Parathyroid adenoma (tissue), 2 donors: ENCODE measurements around the gene ME3.

Experiments used
- H2AFZ ChIP-seq: fragments of 300-600 bp; sonication (generic); one replicate; pipeline ENCODE4 v1.7.0; 2017; ENCODE audit warnings: antibody characterized with exemption, mild to moderate bottlenecking
- H3K27ac ChIP-seq: fragments of 300-600 bp; sonication (generic); one replicate; pipeline ENCODE4 v1.7.0; 2017
- H3K27me3 ChIP-seq: fragments of 300-600 bp; sonication (generic); one replicate; pipeline ENCODE4 v1.7.0; 2017; ENCODE audit warnings: low read length; ENCODE audit not compliant: control insufficient read depth, insufficient read depth
- H3K36me3 ChIP-seq: fragments of 300-600 bp; sonication (generic); one replicate; pipeline ENCODE4 v1.7.0; 2017; ENCODE audit warnings: low read length; ENCODE audit not compliant: control insufficient read depth, insufficient read depth
- H3K4me1 ChIP-seq: fragments of 300-600 bp; sonication (generic); one replicate; pipeline ENCODE4 v1.7.0; 2017; ENCODE audit warnings: control low read depth
- H3K4me2 ChIP-seq: fragments of 300-600 bp; sonication (generic); one replicate; pipeline ENCODE4 v1.7.0; 2017; ENCODE audit warnings: low read length
- H3K4me3 ChIP-seq: fragments of 300-600 bp; sonication (generic); one replicate; pipeline ENCODE4 v1.7.0; 2017; ENCODE audit warnings: low read depth, low read length
- H3K79me2 ChIP-seq: fragments of 300-600 bp; sonication (generic); one replicate; pipeline ENCODE4 v1.7.0; 2017; ENCODE audit warnings: control low read depth
- H3K9ac ChIP-seq: fragments of 300-600 bp; sonication (generic); one replicate; pipeline ENCODE4 v1.7.0; 2017; ENCODE audit warnings: mild to moderate bottlenecking
- H3K9me3 ChIP-seq: fragments of 300-600 bp; sonication (generic); one replicate; pipeline ENCODE4 v1.7.0; 2017; ENCODE audit warnings: low read length; ENCODE audit not compliant: control insufficient read depth
- TF ChIP-seq, protein P1 (sequence below): fragments of 300-600 bp; sonication (generic); IDR thresholded peaks from one replicate; pipeline ENCODE4 v1.7.0; 2017; ENCODE audit warnings: antibody characterized with exemption, mild to moderate bottlenecking
- donor health status: primary hyperparathyroidism.

The ME3 gene

DNA sequence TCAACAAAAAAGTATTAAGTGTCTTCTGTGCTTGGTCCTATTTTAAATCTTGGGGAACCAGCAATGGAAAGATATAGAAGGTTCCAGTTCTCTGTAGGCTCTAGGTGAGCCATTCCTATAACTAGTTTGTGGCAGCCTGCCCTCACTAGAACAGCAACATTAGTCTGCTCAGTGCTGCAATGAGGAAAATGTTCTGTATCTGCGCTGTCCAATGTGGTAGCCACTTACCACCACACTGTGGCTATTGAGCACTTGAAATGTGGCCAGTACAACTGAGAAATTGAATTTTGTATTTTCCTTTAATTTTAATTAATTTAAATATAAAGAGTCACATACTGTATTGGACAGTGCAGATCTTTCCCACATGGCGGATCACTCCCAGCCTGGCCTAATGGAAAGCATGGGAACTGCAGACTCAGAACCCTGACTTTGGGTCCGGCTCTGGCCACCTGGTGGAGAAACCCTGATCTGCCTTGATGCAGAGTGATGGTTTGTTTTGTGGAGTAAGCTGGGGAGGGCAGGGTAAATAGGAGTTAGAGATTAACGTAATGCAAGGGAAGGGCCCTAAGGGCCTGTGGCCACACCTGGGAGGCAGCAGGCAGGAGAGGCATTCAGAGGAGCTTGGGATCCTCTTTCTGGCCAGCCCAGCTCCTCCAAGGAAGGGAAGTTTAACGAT lies 101.0 kb downstream of the ME3 start:
- no peak overlapping the region for H3K9ac ChIP-seq

DNA sequence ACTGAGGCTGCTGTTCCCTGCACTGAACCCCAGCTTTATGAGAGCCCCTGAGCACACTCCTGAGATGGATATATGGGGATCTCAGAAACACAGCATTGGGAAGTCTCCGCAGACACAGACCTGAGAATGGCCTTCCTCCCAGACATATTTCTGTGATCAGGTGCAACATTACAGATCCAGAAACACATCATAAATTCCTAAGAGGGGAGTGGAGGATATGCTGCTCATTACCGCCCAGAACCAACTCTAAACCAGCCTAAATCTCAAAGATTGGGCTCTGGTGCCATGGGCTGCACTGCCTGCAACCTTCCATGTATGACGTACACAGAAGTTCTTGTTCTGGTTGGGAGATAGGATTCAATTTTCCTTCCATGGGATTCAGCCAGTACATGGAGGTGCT lies 102.0 kb downstream of the ME3 start:
- H3K27ac ChIP-seq: no peak overlapping the region
- TF ChIP-seq, protein P1, sequence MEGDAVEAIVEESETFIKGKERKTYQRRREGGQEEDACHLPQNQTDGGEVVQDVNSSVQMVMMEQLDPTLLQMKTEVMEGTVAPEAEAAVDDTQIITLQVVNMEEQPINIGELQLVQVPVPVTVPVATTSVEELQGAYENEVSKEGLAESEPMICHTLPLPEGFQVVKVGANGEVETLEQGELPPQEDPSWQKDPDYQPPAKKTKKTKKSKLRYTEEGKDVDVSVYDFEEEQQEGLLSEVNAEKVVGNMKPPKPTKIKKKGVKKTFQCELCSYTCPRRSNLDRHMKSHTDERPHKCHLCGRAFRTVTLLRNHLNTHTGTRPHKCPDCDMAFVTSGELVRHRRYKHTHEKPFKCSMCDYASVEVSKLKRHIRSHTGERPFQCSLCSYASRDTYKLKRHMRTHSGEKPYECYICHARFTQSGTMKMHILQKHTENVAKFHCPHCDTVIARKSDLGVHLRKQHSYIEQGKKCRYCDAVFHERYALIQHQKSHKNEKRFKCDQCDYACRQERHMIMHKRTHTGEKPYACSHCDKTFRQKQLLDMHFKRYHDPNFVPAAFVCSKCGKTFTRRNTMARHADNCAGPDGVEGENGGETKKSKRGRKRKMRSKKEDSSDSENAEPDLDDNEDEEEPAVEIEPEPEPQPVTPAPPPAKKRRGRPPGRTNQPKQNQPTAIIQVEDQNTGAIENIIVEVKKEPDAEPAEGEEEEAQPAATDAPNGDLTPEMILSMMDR: no peak
- no peak overlapping the region for H3K4me3 ChIP-seq

More for the DNA sequence above, 101.0 kb downstream of the ME3 start:
- TF ChIP-seq, protein P1: no peak
- Histone ChIP-seq H2AFZ (no peak overlapping the region), H3K4me1 (peaks cover 8% of the 10 kb centered on the region), H3K36me3 (no peaks in the 10 kb centered on the region), H3K27me3 (no peaks in the 10 kb centered on the region), H3K4me2 (no peak overlapping the region), H3K9me3 (no peaks in the 10 kb centered on the region), H3K79me2 (no peaks in the 10 kb centered on the region), H3K27ac (no peak overlapping the region), H3K4me3 (no peak overlapping the region)

DNA sequence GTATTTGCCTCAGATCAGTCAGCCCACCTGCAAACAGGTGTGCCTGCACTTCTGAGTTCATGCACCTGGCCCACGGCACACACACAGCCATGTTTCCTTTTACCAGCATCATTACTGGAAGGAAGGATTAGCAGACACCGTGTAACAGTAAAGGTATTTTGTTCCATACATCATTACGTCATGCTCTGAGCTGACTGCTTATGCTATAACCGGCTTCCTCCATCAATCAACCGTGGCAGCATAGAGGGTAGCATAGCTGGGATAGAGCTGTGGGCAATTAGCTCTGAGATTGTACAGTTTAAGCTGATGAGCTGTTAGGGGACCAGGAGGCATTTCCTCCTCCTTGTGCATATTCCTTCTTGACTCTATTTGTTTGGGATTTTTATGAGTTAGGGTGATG lies 102.4 kb downstream of the ME3 start:
- Histone ChIP-seq H3K79me2 (no peaks in the 10 kb centered on the region), H3K4me1 (peaks cover 8% of the 10 kb centered on the region), H3K4me2 (no peak overlapping the region), H3K36me3 (no peaks in the 10 kb centered on the region), H3K4me3 (no peak overlapping the region), H3K9ac (no peak overlapping the region), H3K27ac (no peak overlapping the region), H3K9me3 (no peaks in the 10 kb centered on the region), H3K27me3 (no peaks in the 10 kb centered on the region), H2AFZ (no peak overlapping the region)
- TF ChIP-seq, protein P1: no peak

More for the DNA sequence above, 102.0 kb downstream of the ME3 start:
- Histone ChIP-seq H3K79me2 (no peaks in the 10 kb centered on the region), H3K9ac (no peak overlapping the region), H3K4me1 (peaks cover 8% of the 10 kb centered on the region), H3K9me3 (no peaks in the 10 kb centered on the region), H3K27me3 (no peaks in the 10 kb centered on the region), H3K36me3 (no peaks in the 10 kb centered on the region), H2AFZ (no peak overlapping the region), H3K4me2 (no peak overlapping the region)

DNA sequence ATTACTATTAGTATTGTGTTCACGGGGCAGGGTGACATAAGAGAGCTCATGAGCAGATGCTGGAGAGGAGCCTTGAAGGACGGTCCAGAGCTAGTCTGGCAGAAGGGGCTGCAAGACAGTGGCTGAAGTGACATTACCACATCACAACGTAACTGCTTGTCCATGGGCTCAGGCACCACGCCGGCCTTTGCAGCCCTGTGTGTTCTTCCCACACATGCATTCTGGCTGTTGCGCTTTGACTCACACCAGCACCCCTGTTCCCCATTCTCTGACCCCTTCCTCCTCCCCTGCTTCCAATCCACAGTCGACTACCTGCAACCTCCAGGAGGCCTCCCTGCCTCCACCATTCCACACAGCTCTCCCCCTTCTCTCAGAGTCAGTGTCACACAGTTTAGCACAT lies 103.3 kb downstream of the ME3 start:
- TF ChIP-seq, protein P1: no peak
- Histone ChIP-seq H3K79me2 (no peaks in the 10 kb centered on the region), H3K9ac (no peak overlapping the region)

DNA sequence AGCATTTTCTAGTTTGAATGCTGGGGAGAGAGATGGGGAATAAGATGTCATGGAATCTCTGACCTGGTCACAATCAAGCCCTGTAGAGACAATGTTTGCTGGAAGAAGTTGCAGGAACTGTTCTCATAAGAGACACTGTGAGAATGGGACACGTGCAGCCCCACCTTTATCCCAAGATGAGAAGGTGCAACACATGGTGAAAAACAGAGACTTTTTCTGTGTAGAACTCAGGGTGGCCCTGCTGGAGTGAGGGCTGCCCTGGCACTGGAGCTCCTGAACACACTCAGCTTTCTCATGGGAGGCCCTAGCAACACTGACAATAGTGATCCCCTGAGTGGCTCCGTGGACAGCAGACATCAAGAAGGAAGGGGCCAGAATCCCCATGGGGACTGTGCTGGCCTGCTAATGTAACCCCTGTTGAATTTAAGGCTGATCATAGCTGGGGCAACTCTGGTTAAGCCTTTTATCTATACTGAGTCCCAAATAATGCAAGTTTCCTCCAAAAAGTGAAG lies 106.6 kb downstream of the ME3 start:
- H2AFZ ChIP-seq: no peak overlapping the region
- H3K4me2 ChIP-seq: no peak overlapping the region
- no peak overlapping the region for H3K4me3 ChIP-seq
- H3K27ac ChIP-seq: no peak overlapping the region
- no peaks in the 10 kb centered on the region for H3K36me3 ChIP-seq
- H3K27me3 ChIP-seq: no peaks in the 10 kb centered on the region
- H3K4me1 ChIP-seq: peaks cover 8% of the 10 kb centered on the region
- H3K9me3 ChIP-seq: no peaks in the 10 kb centered on the region
- H3K79me2 ChIP-seq: no peaks in the 10 kb centered on the region
- TF ChIP-seq, protein P1: no peak
- H3K9ac ChIP-seq: no peak overlapping the region

More for the DNA sequence above, 103.3 kb downstream of the ME3 start:
- Histone ChIP-seq H2AFZ (no peak overlapping the region), H3K4me1 (peaks cover 8% of the 10 kb centered on the region), H3K4me2 (no peak overlapping the region), H3K27ac (no peak overlapping the region), H3K27me3 (no peaks in the 10 kb centered on the region), H3K36me3 (no peaks in the 10 kb centered on the region), H3K4me3 (no peak overlapping the region), H3K9me3 (no peaks in the 10 kb centered on the region)
